ENCODE measurements around the gene SLC6A5. TPM values are rescaled to one million over a fixed set of nuclear protein-coding genes. Genes with fewer than 3 reads are reported as not detected.

Gene SLC6A5
- total and polyA plus RNA-seq, 2 experiments from 2014 or later, result 0.03 TPM; not detected in 1

- Histone ChIP-seq H3K27ac (no peak overlapping the region), H2AFZ (no peak overlapping the region), H3K27me3 (no peaks in the 10 kb centered on the region), H3K4me2 (no peak overlapping the region), H3K9me2 (replicated peaks; ENCODE audit: insufficient read depth) (no peaks in the 10 kb centered on the region), H3K9me3 (ENCODE audit: low read depth) (no peaks in the 10 kb centered on the region), H3K36me3 (replicated peaks; ENCODE audit: insufficient read depth, low read depth) (no peaks in the 10 kb centered on the region), H3K4me1 (ENCODE audit: insufficient read depth) (peaks cover 6% of the 10 kb centered on the region), H4K20me1 (ENCODE audit: insufficient read depth, poor library complexity, severe bottlenecking) (no peaks in the 10 kb centered on the region), H3K79me2 (no peaks in the 10 kb centered on the region), H3K4me3 (no peak overlapping the region)
- WGBS (ENCODE audit: low lambda C conversion rate, missing lambda C conversion rate), result 35% methylated on average over 6 of the region's 6 CpGs
- no peak for DNase-seq (ENCODE audit: low spot score)
- TF ChIP-seq EZH2phosphoT487 (IDR thresholded peaks at IDR 0.05; ENCODE audit: low read depth, severe bottlenecking, unreplicated experiment) (no peak), EZH2 (IDR thresholded peaks at IDR 0.05; ENCODE audit: borderline replicate concordance) (no peak)
These were observed 22.3 kb downstream of the SLC6A5 start for GRCh38 chr11:20621679-20622078.

- no peak for DNase-seq (ENCODE audit: low spot score)
- TF ChIP-seq, protein P1, sequence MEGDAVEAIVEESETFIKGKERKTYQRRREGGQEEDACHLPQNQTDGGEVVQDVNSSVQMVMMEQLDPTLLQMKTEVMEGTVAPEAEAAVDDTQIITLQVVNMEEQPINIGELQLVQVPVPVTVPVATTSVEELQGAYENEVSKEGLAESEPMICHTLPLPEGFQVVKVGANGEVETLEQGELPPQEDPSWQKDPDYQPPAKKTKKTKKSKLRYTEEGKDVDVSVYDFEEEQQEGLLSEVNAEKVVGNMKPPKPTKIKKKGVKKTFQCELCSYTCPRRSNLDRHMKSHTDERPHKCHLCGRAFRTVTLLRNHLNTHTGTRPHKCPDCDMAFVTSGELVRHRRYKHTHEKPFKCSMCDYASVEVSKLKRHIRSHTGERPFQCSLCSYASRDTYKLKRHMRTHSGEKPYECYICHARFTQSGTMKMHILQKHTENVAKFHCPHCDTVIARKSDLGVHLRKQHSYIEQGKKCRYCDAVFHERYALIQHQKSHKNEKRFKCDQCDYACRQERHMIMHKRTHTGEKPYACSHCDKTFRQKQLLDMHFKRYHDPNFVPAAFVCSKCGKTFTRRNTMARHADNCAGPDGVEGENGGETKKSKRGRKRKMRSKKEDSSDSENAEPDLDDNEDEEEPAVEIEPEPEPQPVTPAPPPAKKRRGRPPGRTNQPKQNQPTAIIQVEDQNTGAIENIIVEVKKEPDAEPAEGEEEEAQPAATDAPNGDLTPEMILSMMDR (IDR thresholded peaks at IDR 0.05; ENCODE audit: poor library complexity), result no peak
- TF ChIP-seq EZH2phosphoT487 (IDR thresholded peaks at IDR 0.05; ENCODE audit: low read depth, severe bottlenecking, unreplicated experiment) (no peak), EZH2 (IDR thresholded peaks at IDR 0.05; ENCODE audit: borderline replicate concordance) (no peak)
- Histone ChIP-seq H2AFZ (no peak overlapping the region), H3K4me1 (ENCODE audit: insufficient read depth) (no peaks in the 10 kb centered on the region), H3K9me2 (replicated peaks; ENCODE audit: insufficient read depth) (no peaks in the 10 kb centered on the region), H3K36me3 (replicated peaks; ENCODE audit: insufficient read depth, low read depth) (no peaks in the 10 kb centered on the region), H3K4me3 (no peak overlapping the region), H3K27me3 (no peaks in the 10 kb centered on the region), H3K9me3 (ENCODE audit: low read depth) (no peaks in the 10 kb centered on the region), H3K27ac (no peak overlapping the region), H4K20me1 (ENCODE audit: insufficient read depth, poor library complexity, severe bottlenecking) (no peaks in the 10 kb centered on the region), H3K4me2 (no peak overlapping the region), H3K79me2 (no peaks in the 10 kb centered on the region)
- WGBS (ENCODE audit: low lambda C conversion rate, missing lambda C conversion rate), result 59% methylated on average over 4 of the region's 4 CpGs
These were observed 23.8 kb downstream of the SLC6A5 start for GRCh38 chr11:20623252-20623651.

DNA sequence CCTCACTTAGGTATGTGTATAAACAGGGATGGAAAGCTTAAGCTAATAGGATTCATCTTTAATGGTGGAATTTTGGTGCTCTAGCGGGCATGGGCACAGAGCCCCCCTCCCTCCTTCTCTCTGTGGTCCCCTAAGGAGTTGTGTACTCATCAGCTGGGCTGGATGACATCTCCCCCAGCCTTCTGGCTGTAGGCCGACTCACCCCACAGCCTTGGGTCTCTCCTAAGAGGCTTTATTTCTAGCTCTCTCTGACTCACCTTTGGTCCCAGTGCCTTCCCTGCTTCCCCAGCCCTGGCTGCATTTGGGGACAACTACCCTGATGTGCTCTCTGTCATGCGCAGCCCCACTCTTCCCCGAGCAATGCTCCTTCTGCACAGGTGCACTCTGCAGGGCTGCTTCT, 26.9 kb downstream of the SLC6A5 start:
- Histone ChIP-seq H3K36me3 (replicated peaks; ENCODE audit: insufficient read depth, low read depth) (no peaks in the 10 kb centered on the region), H3K9me2 (replicated peaks; ENCODE audit: insufficient read depth) (no peaks in the 10 kb centered on the region), H3K27ac (no peak overlapping the region), H3K9me3 (ENCODE audit: low read depth) (no peaks in the 10 kb centered on the region), H3K4me1 (ENCODE audit: insufficient read depth) (no peaks in the 10 kb centered on the region), H3K4me3 (no peak overlapping the region), H4K20me1 (ENCODE audit: insufficient read depth, poor library complexity, severe bottlenecking) (no peaks in the 10 kb centered on the region), H2AFZ (no peak overlapping the region), H3K4me2 (no peak overlapping the region), H3K79me2 (no peaks in the 10 kb centered on the region), H3K27me3 (no peaks in the 10 kb centered on the region)
- TF ChIP-seq EZH2phosphoT487 (IDR thresholded peaks at IDR 0.05; ENCODE audit: low read depth, severe bottlenecking, unreplicated experiment), result no peak
- no peak for TF ChIP-seq EZH2 (IDR thresholded peaks at IDR 0.05; ENCODE audit: borderline replicate concordance)
- TF ChIP-seq, protein P1 (IDR thresholded peaks at IDR 0.05; ENCODE audit: poor library complexity), result no peak
- no peak for DNase-seq (ENCODE audit: low spot score)
- WGBS (ENCODE audit: low lambda C conversion rate, missing lambda C conversion rate), result 91% methylated on average over 4 of the region's 4 CpGs

DNA sequence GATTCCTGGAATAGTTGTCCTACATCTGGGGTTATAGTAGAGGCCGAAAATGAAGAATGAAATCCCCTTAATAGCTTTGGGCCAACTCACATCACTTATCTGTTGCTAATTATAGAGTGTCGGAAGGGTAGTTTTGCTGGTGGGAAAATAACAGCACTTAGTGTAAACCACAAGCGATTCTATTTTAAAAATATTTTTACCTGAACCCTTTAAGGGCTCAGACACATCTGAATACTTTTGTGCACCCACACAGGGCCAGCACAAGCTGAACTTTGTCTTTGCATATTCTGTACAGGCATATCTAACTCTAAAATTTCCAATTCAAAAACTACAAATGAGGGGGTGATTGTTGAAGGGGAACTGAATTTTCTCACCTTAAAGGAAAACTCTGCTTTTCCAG, 27.6 kb downstream of the SLC6A5 start:
- no peaks in the 10 kb centered on the region for H3K36me3 ChIP-seq (replicated peaks; ENCODE audit: insufficient read depth, low read depth)
- no peaks in the 10 kb centered on the region for H3K9me2 ChIP-seq (replicated peaks; ENCODE audit: insufficient read depth)
- no peaks in the 10 kb centered on the region for H3K79me2 ChIP-seq
- no peaks in the 10 kb centered on the region for H3K9me3 ChIP-seq (ENCODE audit: low read depth)
- TF ChIP-seq, protein P1 (IDR thresholded peaks at IDR 0.05; ENCODE audit: poor library complexity), result no peak
- TF ChIP-seq EZH2 (IDR thresholded peaks at IDR 0.05; ENCODE audit: borderline replicate concordance) (no peak), EZH2phosphoT487 (IDR thresholded peaks at IDR 0.05; ENCODE audit: low read depth, severe bottlenecking, unreplicated experiment) (no peak)
- no peaks in the 10 kb centered on the region for H3K4me1 ChIP-seq (ENCODE audit: insufficient read depth)
- no peaks in the 10 kb centered on the region for H3K27me3 ChIP-seq
- WGBS (ENCODE audit: low lambda C conversion rate, missing lambda C conversion rate), result 58% methylated on average over 3 of the region's 3 CpGs
- H2AFZ ChIP-seq, result no peak overlapping the region
- DNase-seq (ENCODE audit: low spot score), result no peak
- H3K4me2 ChIP-seq, result no peak overlapping the region
- H4K20me1 ChIP-seq (ENCODE audit: insufficient read depth, poor library complexity, severe bottlenecking), result no peaks in the 10 kb centered on the region
- no peak overlapping the region for H3K27ac ChIP-seq
- H3K4me3 ChIP-seq, result no peak overlapping the region

Data from hepatocyte (in vitro differentiated cells).